GM18519 (cell line): Measurements from ENCODE around the gene TAF11L2.
"Not testable (repeated sequence)": the region's sequence is repeated elsewhere in the genome, so short reads cannot be mapped to it uniquely, and the experiment has no call there.

Experiments
- ATAC-seq: cut with Tn5 transposase; IDR thresholded peaks from one replicate; pipeline ENCODE4 v1.9.1; 2021; ENCODE audit warnings: mild to moderate bottlenecking, moderate library complexity; ENCODE audit not compliant: unreplicated experiment, low FRiP score

Gene TAF11L2

GRCh38 chr5:17497931-17498330, at the start of gene TAF11L2:
TSS of gene TAF11L2 (plus strand) at chr5:17498231.
- not testable (repeated sequence) for ATAC-seq

GRCh38 chr5:17448877-17449276, 49.2 kb upstream of the TAF11L2 start:
- ATAC-seq = no peak

DNA sequence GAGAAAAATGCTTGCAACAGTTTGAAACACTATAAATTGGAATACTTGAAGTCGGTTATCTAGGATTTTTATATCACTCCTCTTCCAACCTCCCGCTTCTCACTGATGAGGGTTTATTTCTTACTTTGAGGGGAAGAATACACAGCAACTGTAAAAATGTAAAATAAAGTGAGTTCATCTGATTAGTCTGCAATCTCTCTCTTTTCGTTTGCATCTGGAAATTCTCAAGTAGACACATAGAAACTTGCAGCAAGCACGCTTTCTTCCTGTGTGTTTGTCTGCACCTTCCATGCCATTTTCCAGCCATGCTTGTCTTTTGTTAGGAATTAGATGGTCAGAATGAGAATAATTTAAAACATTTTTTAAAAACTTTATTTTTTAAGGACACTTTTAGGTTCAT, 45.1 kb upstream of the TAF11L2 start:
- no peak for ATAC-seq

- no peak for ATAC-seq
Observed at GRCh38 chr5:17455942-17456341, 42.1 kb upstream of the TAF11L2 start.

- no peak for ATAC-seq
Observed at GRCh38 chr5:17461793-17462192, 36.2 kb upstream of the TAF11L2 start.

DNA sequence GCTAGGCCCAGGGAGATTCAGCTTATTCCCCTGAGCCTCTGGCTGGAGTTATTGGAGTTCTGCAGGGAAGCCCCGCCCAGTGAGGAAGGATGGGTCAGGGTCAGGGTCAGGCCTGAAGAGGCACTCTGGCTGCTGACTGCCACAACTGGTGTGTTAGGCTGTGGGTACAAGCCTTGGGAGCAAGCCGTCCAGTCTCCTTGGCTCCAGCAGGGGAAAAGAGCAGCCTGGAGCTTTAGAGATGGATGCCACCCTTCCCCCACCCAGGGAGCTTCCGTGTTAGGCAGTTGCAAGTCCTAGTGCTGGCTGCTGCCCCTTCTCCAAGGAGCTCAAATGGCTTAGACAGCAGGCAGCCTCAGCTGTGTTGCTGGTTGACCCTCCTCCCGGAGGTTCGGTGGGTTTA, 34.4 kb upstream of the TAF11L2 start:
- ATAC-seq = no peak

GRCh38 chr5:17470064-17470463, 28.0 kb upstream of the TAF11L2 start:
- no peak for ATAC-seq

GRCh38 chr5:17475064-17475463, 23.0 kb upstream of the TAF11L2 start:
- ATAC-seq = not testable (repeated sequence)

GRCh38 chr5:17477043-17477442, 21.0 kb upstream of the TAF11L2 start:
- no peak for ATAC-seq

DNA sequence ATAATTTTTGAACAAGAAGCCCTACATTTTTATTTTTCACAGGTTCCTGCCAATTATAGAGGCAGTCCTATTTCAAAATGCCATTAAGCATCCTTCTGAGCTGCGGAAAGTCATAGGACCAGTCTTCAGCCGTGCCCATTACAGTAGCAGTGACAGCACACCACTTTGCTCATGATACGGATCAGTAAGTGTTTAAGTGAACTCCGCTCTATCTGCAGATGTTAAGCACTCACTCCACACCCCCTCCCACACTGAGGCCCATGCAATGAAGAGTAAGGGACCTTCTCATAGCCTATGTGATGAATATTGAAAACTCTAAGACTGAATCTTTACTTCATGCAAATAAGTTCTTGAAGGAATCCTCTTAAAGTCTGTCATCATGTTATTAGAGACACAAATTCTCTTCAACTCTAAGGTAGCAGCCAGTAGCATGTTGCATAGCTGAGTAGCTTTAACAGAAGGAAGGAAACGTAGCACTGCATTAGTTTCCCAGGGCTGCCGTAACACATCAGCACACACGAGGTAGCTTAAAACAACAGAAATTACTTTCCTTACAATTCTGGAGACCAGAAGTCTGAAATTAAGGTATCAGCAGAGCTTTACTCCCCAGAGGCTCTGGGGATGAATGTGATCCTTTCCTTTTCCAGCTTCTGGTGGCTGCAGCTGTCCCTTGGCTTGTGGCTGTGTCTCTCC, 20.3 kb upstream of the TAF11L2 start:
- ATAC-seq = no peak

DNA sequence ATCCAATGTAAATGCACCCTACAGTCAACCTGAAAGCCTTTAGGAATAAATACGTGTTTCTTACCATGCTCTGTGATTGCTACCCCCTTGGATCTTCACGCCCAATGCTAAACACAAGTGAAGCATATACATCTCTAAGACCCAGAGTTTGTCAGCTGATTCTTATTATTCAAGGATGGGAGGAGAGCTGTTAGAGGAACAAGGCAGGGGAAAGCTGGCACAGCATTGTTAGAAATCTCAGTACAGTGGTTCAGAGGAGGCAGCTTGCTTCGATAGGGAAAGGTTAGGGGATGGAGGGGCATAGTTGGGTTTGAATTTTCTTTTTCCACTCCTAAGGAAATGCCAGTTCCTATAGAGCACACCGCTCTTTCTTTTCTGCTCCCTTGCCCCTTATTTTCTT, 16.7 kb upstream of the TAF11L2 start:
- ATAC-seq = no peak

- no peak for ATAC-seq
Observed at GRCh38 chr5:17482790-17483189, 15.2 kb upstream of the TAF11L2 start.

DNA sequence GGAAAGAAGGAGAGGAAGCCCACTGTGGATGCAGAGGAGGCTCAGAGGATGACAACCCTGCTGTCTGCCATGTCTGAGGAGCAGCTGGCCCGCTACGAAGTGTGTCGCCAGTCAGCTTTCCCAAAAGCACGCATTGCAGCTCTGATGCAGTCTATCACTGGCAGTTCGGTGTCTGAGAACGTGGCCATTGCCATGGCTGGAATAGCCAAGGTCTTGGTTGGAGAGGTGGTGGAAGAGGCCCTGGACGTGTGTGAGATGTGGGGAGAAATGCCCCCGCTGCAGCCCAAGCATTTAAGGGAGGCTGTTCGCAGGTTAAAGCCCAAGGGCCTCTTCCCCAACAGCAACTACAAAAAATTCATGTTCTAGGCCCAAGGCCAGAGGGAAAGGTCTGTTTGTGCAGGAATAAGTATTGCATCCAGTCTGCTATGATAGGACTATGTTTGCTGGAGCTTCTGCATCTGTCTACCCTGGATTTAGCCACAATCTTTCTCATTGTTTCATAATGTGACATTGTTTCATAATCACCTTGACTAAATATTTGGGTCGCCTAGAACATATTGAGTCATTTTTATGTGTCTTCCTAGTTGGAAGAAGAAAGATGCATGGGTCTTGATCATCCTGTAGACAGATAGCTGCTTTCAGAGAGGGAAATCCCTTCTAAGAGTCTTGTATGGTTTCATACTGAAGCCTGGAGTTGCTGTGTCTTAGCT, 11.4 kb upstream of the TAF11L2 start:
- not testable (repeated sequence) for ATAC-seq

GRCh38 chr5:17487174-17487512, 10.9 kb upstream of the TAF11L2 start:
- ATAC-seq = no peak

DNA sequence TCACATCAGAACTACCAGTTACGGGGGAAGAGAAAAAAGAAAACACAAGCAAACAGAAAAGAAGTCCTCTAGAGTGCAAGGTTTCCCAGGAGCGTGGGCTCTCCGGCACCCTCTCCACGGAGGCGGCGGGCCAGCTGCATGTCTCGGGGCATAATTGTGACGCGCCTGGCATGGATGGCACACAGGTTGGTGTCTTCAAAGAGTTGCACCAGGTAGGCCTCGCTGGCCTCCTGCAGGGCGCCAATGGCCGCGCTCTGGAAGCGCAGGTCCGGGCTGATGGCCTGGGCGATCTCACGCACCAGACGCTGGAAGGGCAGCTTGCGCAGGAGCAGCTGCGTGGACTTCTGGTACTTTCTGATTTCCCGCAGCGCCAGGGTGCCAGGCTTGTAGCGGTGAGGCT, 6.8 kb upstream of the TAF11L2 start:
- not testable (repeated sequence) for ATAC-seq

DNA sequence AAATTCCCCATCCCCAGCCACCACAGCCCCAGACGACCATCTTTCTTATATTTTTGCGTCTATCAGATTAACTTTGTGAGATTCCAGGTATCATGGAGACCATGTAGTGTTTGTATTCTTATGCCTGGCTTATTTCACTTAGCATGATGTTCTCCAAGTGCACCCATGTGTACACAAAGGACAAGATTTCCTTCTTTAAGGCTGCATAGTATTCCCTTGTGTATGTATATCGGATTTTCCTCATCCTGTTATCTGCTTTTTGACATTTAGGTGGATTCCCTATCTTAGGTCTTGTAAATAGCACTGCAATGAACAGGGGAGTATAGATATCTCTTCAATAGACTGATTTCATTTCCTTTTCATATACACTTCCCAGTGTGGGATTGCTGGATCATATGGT, 5.3 kb upstream of the TAF11L2 start:
- no peak for ATAC-seq

DNA sequence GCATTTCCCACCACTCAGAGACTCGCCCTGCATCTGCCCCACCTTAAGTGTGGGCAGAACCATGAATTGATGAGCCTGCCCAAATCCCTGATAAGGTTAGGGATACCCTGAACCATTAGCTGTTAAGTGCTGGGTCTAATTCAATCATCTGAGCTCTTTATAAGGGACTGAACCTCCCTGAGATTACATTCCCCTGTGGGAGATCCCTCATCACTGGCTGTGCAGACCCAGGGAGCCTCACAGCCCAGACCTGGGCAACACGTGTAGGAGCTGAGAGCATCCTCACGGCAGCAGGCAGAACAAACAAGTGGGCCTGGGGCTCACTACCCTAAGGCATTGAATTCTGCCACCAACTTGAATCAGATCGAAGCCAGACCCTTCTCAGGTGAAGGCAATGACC, 585 bp upstream of the TAF11L2 start:
- ATAC-seq = no peak

GRCh38 chr5:17511775-17512325, 13.8 kb downstream of the TAF11L2 start:
- no peak for ATAC-seq

DNA sequence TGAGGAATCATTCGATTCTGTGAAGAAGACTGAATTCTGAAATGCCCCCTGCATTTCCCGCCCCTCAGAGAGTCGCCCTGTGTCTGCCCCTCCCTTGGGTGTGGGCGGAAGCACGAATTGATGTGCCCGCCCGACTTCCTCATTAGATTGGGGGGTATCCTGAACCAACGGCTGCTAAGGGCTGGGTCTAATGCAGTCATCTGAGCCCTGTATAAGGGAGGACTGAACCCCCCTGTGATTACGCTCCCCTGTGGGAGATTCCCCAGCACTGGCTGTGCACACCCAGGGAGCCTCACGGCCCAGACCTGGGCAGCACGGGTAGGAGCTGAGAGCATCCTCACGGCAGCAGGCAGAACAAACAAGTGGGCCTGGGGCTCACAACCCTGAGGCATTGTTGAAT, 19.5 kb downstream of the TAF11L2 start:
- ATAC-seq = not testable (repeated sequence)

GRCh38 chr5:17518067-17518466, 20.0 kb downstream of the TAF11L2 start, which contains the start of gene TAF11L3:
TSS of gene TAF11L3 (plus strand) at chr5:17518367.
- ATAC-seq = not testable (repeated sequence)

DNA sequence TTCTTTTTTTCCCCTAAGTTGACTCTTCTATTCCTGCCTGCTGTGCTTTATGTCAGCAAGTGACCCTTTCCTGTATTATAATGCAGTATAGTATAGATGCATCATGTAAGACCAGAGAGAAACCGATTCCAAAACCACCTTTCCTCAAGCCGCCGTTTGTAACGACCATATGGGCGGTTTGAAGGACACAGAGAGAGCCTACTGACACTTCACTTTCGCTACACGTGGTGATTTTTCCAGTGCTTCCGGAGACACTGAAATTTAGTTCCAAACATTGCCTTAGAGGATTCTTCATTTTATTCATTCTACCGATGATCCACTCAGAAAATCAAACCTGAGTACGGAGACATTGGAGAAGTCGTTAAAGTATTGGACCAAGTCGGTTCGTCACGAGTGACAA, 21.5 kb downstream of the TAF11L2 start:
- not testable (repeated sequence) for ATAC-seq

DNA sequence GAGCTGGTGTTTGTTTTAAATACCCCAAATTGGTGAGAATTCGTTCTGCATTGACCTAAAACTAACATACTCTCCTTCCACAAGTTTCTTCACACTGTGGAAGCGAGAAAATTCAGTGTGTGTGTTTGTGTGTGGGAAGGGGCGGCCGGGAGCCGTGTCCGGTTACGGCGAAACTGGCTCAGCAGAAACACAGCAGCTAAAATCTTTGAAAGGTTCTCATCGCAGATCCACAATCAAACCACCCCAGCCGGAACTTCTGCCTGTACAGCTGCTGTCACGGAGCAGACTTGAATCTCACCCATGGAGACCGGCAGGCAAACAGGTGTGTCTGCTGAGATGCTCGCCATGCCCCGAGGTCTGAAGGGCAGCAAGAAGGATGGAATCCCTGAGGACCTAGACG, 23.5 kb downstream of the TAF11L2 start, which contains the start of gene TAF11L4:
Gene TAF11L4, plus strand, starts transcription at position 301 of the 400 bp plus-strand sequence.
- not testable (repeated sequence) for ATAC-seq
